ENCODE results near the gene ABAT. TPM values are rescaled to one million over a fixed set of nuclear protein-coding genes. Genes with fewer than 3 reads are reported as not detected.

Gene ABAT
- total and polyA plus RNA-seq, 10 of the 15 experiments (the other 5 are each of a cell fraction or from before 2014, with no cell fraction given), result 1.0 to 10.6 (median 1.9) TPM

DNA sequence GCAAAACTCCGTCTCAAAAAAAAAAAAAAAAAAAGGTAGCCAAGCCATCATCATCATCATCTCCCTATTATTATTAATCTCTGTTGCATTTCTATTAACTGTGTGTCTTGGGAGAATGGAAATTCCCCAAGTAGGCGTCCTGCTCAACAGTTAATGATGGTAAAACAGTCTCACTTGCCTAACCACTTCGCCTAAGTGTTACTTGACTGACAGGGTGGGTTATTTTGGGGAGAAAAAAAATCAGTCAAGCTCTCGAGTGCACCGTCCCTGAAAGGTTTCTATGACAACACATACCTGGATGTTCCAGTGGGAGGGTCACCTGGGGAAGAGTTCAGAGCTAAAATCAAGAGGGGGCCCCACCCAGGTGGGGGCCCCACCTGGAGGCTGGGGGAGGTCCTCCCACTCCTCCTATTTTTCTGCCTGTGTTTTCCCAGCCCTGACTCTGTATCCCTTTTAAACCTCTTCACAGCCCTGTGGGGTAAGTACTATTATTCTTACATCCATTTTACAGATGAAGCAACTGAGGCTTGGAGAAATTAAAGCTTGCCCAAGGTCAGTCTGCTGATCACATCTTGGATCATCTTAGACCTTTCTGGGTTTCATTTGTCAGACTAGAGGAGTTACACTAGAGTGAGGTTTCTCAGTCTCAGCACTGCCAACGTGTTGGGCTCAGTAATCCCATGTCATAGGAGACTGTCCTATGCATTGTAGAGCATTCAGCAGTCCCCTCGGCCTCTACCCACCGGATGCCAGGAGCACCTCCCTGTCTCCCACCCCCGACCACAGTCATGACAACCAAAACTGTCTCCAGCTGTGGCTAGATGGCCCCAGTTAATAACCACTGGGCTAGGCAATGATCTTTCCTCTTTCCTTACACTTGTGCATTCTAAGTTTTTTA, 11.0 kb upstream of the ABAT start (continued):
- TF ChIP-seq, protein P1, sequence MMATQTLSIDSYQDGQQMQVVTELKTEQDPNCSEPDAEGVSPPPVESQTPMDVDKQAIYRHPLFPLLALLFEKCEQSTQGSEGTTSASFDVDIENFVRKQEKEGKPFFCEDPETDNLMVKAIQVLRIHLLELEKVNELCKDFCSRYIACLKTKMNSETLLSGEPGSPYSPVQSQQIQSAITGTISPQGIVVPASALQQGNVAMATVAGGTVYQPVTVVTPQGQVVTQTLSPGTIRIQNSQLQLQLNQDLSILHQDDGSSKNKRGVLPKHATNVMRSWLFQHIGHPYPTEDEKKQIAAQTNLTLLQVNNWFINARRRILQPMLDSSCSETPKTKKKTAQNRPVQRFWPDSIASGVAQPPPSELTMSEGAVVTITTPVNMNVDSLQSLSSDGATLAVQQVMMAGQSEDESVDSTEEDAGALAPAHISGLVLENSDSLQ (IDR thresholded peaks at IDR 0.05), result peak; percentile 95

DNA sequence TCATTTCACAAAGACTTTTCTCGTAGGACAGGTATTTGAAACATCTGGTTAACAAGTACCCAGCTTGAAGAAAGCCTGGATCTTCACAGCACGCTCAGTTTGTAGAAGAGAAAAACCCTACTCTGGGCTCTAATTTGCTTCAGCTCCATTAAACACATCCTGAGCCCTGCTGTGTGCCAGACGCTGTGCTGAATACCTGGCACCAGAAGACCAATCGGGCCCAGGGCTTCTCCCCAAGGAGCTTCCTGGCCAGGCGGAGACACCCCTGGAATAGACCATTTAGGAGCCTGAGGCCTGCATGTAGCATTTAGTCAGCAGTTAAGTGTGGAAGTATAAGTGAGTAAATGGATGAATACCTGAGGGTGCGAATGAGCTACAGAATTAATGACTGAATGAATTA, 8.9 kb upstream of the ABAT start:
- Histone ChIP-seq H2AFZ (ENCODE audit: control insufficient read depth, low read depth, low read length) (no peak overlapping the region), H3K9me3 (replicated peaks; ENCODE audit: control insufficient read depth, insufficient read depth, low read length) (no peaks in the 10 kb centered on the region), H3K27ac (ENCODE audit: control insufficient read depth, insufficient read depth) (no peak overlapping the region), H3K27me3 (replicated peaks in 1 of 2; ENCODE audit: control insufficient read depth in 2 of 2, insufficient read depth in 2 of 2, low read length in 1 of 2) (no peaks in the 10 kb centered on the region), H3K4me1 (ENCODE audit: control insufficient read depth, insufficient read depth, low read length) (no peaks in the 10 kb centered on the region), H3K79me2 (ENCODE audit: control insufficient read depth, insufficient read depth, low read length) (no peaks in the 10 kb centered on the region), H4K20me1 (ENCODE audit: control insufficient read depth, insufficient read depth) (no peaks in the 10 kb centered on the region), H3K36me3 (ENCODE audit: control insufficient read depth in 2 of 2, insufficient read depth in 2 of 2, low read length in 1 of 2) (no peaks in the 10 kb centered on the region), H3K4me3 (no peak overlapping the region), H3K4me2 (ENCODE audit: control insufficient read depth, insufficient read depth) (no peak overlapping the region), H3K9ac (ENCODE audit: control insufficient read depth, insufficient read depth, low read length) (no peak overlapping the region)
- intact Hi-C loops (cut with micrococcal nuclease; ENCODE audit: unreplicated experiment) (no loop called here), in situ Hi-C loops (cut with MboI) (loop anchor here (5.0 kb wide), 1 partner anchor 217 kb away; the partner anchor contains the start of gene LITAFD)
- BruUV-seq (replicated peaks), result no TSS peak
- ChIA-PET SMC1A (ENCODE audit: uncharacterized antibody, unreplicated experiment) (interaction anchor here (1.3 to 2.6 kb wide), 3 partner anchors 10 to 214 kb away, joined by 3 to 8 read pairs (median 6); no protein-coding TSS in a partner anchor), RAD21 (ENCODE audit: unreplicated experiment) (no interaction called here), CTCF (interaction anchor here (1.4 to 7.7 kb wide), 3 partner anchors 9 to 469 kb away, joined by 4 to 62 read pairs (median 5); partner anchors contain the start of gene ABAT), POLR2A (interaction anchor here (0.5 to 1.4 kb wide), 3 partner anchors 23 to 205 kb away, joined by 3 to 8 read pairs (median 4); no protein-coding TSS in a partner anchor)
- ATAC-seq (no peak), DNase-seq (ENCODE audit: low read depth, low spot score) (no peak), FAIRE-seq (no peak)
- TF ChIP-seq NFYA (IDR thresholded peaks at IDR 0.05; ENCODE audit: borderline replicate concordance, low read depth, low read length) (no peak), POLR2A (IDR thresholded peaks at IDR 0.05; ENCODE audit: low read depth, low read length) (no peak), STAT3 (IDR thresholded peaks at IDR 0.05; ENCODE audit: low read depth, low read length) (no peak), TAF1 (IDR thresholded peaks at IDR 0.05; ENCODE audit: borderline replicate concordance, low read depth, low read length) (no peak)
- TF ChIP-seq, protein P2, sequence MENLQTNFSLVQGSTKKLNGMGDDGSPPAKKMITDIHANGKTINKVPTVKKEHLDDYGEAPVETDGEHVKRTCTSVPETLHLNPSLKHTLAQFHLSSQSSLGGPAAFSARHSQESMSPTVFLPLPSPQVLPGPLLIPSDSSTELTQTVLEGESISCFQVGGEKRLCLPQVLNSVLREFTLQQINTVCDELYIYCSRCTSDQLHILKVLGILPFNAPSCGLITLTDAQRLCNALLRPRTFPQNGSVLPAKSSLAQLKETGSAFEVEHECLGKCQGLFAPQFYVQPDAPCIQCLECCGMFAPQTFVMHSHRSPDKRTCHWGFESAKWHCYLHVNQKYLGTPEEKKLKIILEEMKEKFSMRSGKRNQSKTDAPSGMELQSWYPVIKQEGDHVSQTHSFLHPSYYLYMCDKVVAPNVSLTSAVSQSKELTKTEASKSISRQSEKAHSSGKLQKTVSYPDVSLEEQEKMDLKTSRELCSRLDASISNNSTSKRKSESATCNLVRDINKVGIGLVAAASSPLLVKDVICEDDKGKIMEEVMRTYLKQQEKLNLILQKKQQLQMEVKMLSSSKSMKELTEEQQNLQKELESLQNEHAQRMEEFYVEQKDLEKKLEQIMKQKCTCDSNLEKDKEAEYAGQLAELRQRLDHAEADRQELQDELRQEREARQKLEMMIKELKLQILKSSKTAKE (IDR thresholded peaks at IDR 0.05; ENCODE audit: low read depth, poor library complexity, severe bottlenecking), result no peak
- 72% methylated on average over 6 of the region's 6 CpGs for WGBS (ENCODE audit: insufficient coverage, insufficient replicate concordance, low lambda C conversion rate, missing lambda C conversion rate)

All from GM12878 (cell line).